Osteoblast (primary cell): ENCODE measurements around the gene ARMC10. TPM values are rescaled to one million over a fixed set of nuclear protein-coding genes. Genes with fewer than 3 reads are reported as not detected.
"Not testable (repeated sequence)": the region's sequence is repeated elsewhere in the genome, so short reads cannot be mapped to it uniquely, and the experiment has no call there.

ENCODE experiments used
- DNase-seq: peaks from one replicate; pipeline ENCODE4 v3.0.0; 2011; ENCODE audit warnings: low spot score, mixed read lengths; ENCODE audit not compliant: insufficient read length; ENCODE audit errors: missing footprints
- H2AFZ ChIP-seq: 2 replicates; pipeline ENCODE4 v1.6.0; 2011; ENCODE audit warnings: mild to moderate bottlenecking, low read length
- H3K27ac ChIP-seq: 2 replicates; pipeline ENCODE4 v1.5.1; 2011; ENCODE audit warnings: mild to moderate bottlenecking, low read depth, low read length, moderate library complexity
- H3K27me3 ChIP-seq: 2 replicates; pipeline ENCODE4 v1.6.0; 2012; ENCODE audit warnings: mild to moderate bottlenecking, control low read depth, inconsistent platforms, low read length, moderate library complexity; ENCODE audit not compliant: insufficient read depth
- H3K36me3 ChIP-seq: 2 replicates; pipeline ENCODE4 v1.5.1; 2011; ENCODE audit warnings: mild to moderate bottlenecking, low read length, control low read depth, moderate library complexity; ENCODE audit not compliant: insufficient read depth
- H3K4me1 ChIP-seq: 2 replicates; pipeline ENCODE4 v1.5.1; 2011; ENCODE audit warnings: mild to moderate bottlenecking, low read length, control low read depth, moderate library complexity; ENCODE audit not compliant: insufficient read depth
- H3K4me2 ChIP-seq: 2 replicates; pipeline ENCODE4 v1.6.0; 2011; ENCODE audit warnings: mild to moderate bottlenecking, low read length; ENCODE audit not compliant: insufficient read depth
- H3K4me3 ChIP-seq: fragments of 200-600 bp; sonication (generic); 3 replicates; pipeline ENCODE4 v1.5.1; 2012; ENCODE audit warnings: mild to moderate bottlenecking, low read length, inconsistent platforms; ENCODE audit not compliant: insufficient read depth
- H3K79me2 ChIP-seq: 2 replicates; pipeline ENCODE4 v1.6.0; 2012; ENCODE audit warnings: mild to moderate bottlenecking, low read length, control low read depth, inconsistent platforms; ENCODE audit not compliant: insufficient read depth
- H3K9me3 ChIP-seq: 2 replicates; pipeline ENCODE4 v1.5.1; 2011; ENCODE audit warnings: low read depth, low read length, control low read depth
- H4K20me1 ChIP-seq: 2 replicates; pipeline ENCODE4 v1.6.0; 2012; ENCODE audit warnings: mild to moderate bottlenecking, low read length, control low read depth; ENCODE audit not compliant: insufficient read depth
- CTCF ChIP-seq: IDR thresholded peaks from 2 replicates; pipeline ENCODE4 v1.5.1; 2011; ENCODE audit warnings: mild to moderate bottlenecking, low read depth, low read length, moderate library complexity; ENCODE audit errors: extremely low read depth
- total RNA-seq: library from RNA; depleted of rRNA; stranded (reverse); fragments of >200 nt; gene quantifications from 2 replicates; pipeline ENCODE4 v1.2.3, GENCODE V29; 2012

Gene ARMC10
- total RNA-seq, 1 donor: 34.4 TPM

- Histone ChIP-seq H3K4me1 (peaks cover 14% of the 10 kb centered on the region), H3K4me2 (no peak overlapping the region), H3K9me3 (no peaks in the 10 kb centered on the region), H2AFZ (no peak overlapping the region), H3K27me3 (no peaks in the 10 kb centered on the region), H3K79me2 (peaks cover 58% of the 10 kb centered on the region), H3K27ac (no peak overlapping the region), H4K20me1 (peaks cover 9% of the 10 kb centered on the region), H3K36me3 (no peaks in the 10 kb centered on the region), H3K4me3 (no peak overlapping the region)
- no peak for DNase-seq
- no peak for TF ChIP-seq CTCF
These were observed 1.8 kb downstream of the ARMC10 start for GRCh38 chr7:103076764-103077163.

- Histone ChIP-seq H3K36me3 (no peaks in the 10 kb centered on the region), H2AFZ (no peak overlapping the region), H3K27ac (no peak overlapping the region), H3K9me3 (no peaks in the 10 kb centered on the region), H3K4me1 (peaks cover 14% of the 10 kb centered on the region), H3K4me2 (no peak overlapping the region), H3K4me3 (no peak overlapping the region), H4K20me1 (peaks cover 9% of the 10 kb centered on the region), H3K27me3 (no peaks in the 10 kb centered on the region), H3K79me2 (peaks cover 62% of the 10 kb centered on the region)
- TF ChIP-seq CTCF: no peak
- no peak for DNase-seq
These were observed 2.4 kb downstream of the ARMC10 start for GRCh38 chr7:103077318-103077717.

GRCh38 chr7:103078226-103078625 is 3.3 kb downstream of the ARMC10 start:
- H2AFZ ChIP-seq, H3K27me3 ChIP-seq, H4K20me1 ChIP-seq, H3K9me3 ChIP-seq, H3K4me3 ChIP-seq, H3K27ac ChIP-seq, DNase-seq, H3K36me3 ChIP-seq, H3K4me2 ChIP-seq: not testable (repeated sequence)
- Histone ChIP-seq H3K4me1 (peaks cover 13% of the 10 kb centered on the region), H3K79me2 (peaks cover 69% of the 10 kb centered on the region)

GRCh38 chr7:103079836-103080235 is 4.9 kb downstream of the ARMC10 start:
- H4K20me1 ChIP-seq: peaks cover 9% of the 10 kb centered on the region
- DNase-seq: no peak
- H3K79me2 ChIP-seq: peaks cover 69% of the 10 kb centered on the region
- no peak overlapping the region for H3K27ac ChIP-seq
- H2AFZ ChIP-seq: no peak overlapping the region
- no peaks in the 10 kb centered on the region for H3K9me3 ChIP-seq
- peaks cover 19% of the 10 kb centered on the region for H3K36me3 ChIP-seq
- TF ChIP-seq CTCF: no peak
- no peak overlapping the region for H3K4me3 ChIP-seq
- no peaks in the 10 kb centered on the region for H3K27me3 ChIP-seq
- no peak overlapping the region for H3K4me2 ChIP-seq
- peaks cover 7% of the 10 kb centered on the region for H3K4me1 ChIP-seq
